Ectodermal cell (in vitro differentiated cells): Measurements from ENCODE around the gene HMX1.

Source experiments
- H3K27ac ChIP-seq: 2 replicates; pipeline ENCODE4 v1.7.0; 2013; ENCODE audit warnings: mild to moderate bottlenecking, low read depth, low read length; ENCODE audit not compliant: insufficient read depth, poor library complexity, severe bottlenecking
- H3K27me3 ChIP-seq: 2 replicates; pipeline ENCODE4 v1.7.0; 2013; ENCODE audit warnings: mild to moderate bottlenecking, low read length; ENCODE audit not compliant: insufficient read depth, control insufficient read depth, poor library complexity, severe bottlenecking
- H3K36me3 ChIP-seq: one replicate; pipeline ENCODE4 v1.7.0; 2013; ENCODE audit warnings: low read length; ENCODE audit not compliant: control insufficient read depth, insufficient read depth
- H3K4me1 ChIP-seq: one replicate; pipeline ENCODE4 v1.7.0; 2013; ENCODE audit warnings: low read length; ENCODE audit not compliant: control insufficient read depth, insufficient read depth
- H3K4me3 ChIP-seq: 2 replicates; pipeline ENCODE4 v1.7.0; 2013; ENCODE audit warnings: low read depth, low read length, control low read depth; ENCODE audit not compliant: insufficient read depth
- H3K9me3 ChIP-seq: 2 replicates; pipeline ENCODE4 v1.7.0; 2013; ENCODE audit warnings: mild to moderate bottlenecking, low read length, moderate library complexity; ENCODE audit not compliant: control insufficient read depth
- WGBS, 2 experiments: methylation state at CpG; one replicate each; pipeline ENCODE4 v1.1.7; 2013; ENCODE audit warnings: missing lambda C conversion rate in 2 of 2; 5-methylcytosine and 5-hydroxymethylcytosine counted together

HMX1 gene

GRCh38 chr4:8846826-8847225 lies 24.8 kb downstream of the HMX1 start:
- no peaks in the 10 kb centered on the region for H3K36me3 ChIP-seq
- no peak overlapping the region for H3K4me3 ChIP-seq
- H3K27ac ChIP-seq, result no peak overlapping the region
- peaks cover 13% of the 10 kb centered on the region for H3K27me3 ChIP-seq
- peaks cover 4% of the 10 kb centered on the region for H3K4me1 ChIP-seq
- H3K9me3 ChIP-seq, result no peaks in the 10 kb centered on the region
- 90 to 93% methylated on average over 3 of the region's 3 CpGs for WGBS, 2 experiments

DNA sequence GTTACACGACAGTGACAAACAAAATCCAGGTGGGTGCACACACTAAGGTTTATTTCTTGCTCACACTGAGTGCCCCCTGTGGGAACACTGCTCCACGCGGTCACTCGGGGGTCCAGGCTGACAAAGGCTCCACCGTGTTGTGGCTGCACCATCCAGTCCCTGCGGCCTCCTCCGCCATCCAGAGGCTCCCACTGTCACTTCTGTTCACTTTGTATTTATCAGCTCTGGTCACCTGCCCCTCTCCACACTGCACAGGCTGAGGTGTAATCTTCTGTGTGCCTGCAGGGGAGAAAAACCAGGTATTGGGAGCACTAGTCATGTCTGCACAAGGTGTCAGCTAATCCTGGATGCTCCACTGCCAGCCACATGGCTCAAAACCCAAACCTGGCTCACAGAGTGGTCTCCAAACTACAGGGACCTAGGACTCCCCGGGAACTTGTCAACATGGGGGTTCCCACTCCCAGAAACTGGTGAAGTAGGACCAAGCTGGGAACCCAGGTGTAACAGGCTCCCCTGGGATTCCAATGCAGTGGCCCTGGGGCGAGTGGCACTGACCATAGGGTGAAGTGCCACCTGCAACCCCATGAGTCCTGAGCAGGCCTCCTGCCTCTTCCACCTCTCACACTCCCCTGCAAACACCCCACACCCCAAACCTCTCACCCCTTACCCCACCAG lies 25.5 kb downstream of the HMX1 start:
- no peak overlapping the region for H3K27ac ChIP-seq
- H3K9me3 ChIP-seq, result no peaks in the 10 kb centered on the region
- no peak overlapping the region for H3K4me3 ChIP-seq
- peaks cover 4% of the 10 kb centered on the region for H3K4me1 ChIP-seq
- no peaks in the 10 kb centered on the region for H3K36me3 ChIP-seq
- H3K27me3 ChIP-seq, result peaks cover 14% of the 10 kb centered on the region
- WGBS, 2 experiments, result 87% methylated on average over 9 of the region's 9 CpGs

- no peaks in the 10 kb centered on the region for H3K9me3 ChIP-seq
- H3K27me3 ChIP-seq, result peaks cover 18% of the 10 kb centered on the region
- H3K4me3 ChIP-seq, result no peak overlapping the region
- no peaks in the 10 kb centered on the region for H3K36me3 ChIP-seq
- WGBS, 2 experiments, result 88 to 89% methylated on average over 14 of the region's 14 CpGs
- peaks cover 4% of the 10 kb centered on the region for H3K4me1 ChIP-seq
- no peak overlapping the region for H3K27ac ChIP-seq
Measured at GRCh38 chr4:8844976-8845690, 26.5 kb downstream of the HMX1 start.

DNA sequence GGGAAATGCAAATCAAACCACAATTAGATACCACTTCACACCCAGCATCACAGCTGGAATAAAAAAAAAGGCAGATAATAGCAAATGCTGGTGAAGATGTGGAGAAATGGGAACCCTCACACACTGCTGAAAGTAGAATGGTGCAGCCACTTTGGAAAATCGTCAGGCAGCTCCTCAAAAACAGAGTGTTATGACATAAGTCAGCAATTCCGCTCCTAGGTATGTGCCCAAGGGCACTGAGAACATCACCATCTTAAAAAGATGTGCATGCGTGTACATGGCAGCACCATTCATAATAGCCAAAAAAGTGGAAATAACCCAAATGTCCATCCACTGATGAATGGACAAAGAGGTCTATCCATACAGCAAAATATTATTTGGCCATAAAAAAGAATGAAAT lies 28.0 kb downstream of the HMX1 start:
- WGBS, 2 experiments, result 83 to 90% methylated on average over 3 of the region's 3 CpGs

GRCh38 chr4:8842614-8843013 lies 29.0 kb downstream of the HMX1 start:
- 88 to 90% methylated on average over 2 of the region's 2 CpGs for WGBS, 2 experiments
- H3K4me1 ChIP-seq, result peaks cover 10% of the 10 kb centered on the region
- H3K27me3 ChIP-seq, result peaks cover 30% of the 10 kb centered on the region
- no peaks in the 10 kb centered on the region for H3K36me3 ChIP-seq
- no peak overlapping the region for H3K27ac ChIP-seq
- no peaks in the 10 kb centered on the region for H3K9me3 ChIP-seq
- H3K4me3 ChIP-seq, result no peak overlapping the region

More for the DNA sequence above, 28.0 kb downstream of the HMX1 start:
- Histone ChIP-seq H3K9me3 (no peaks in the 10 kb centered on the region), H3K4me3 (no peak overlapping the region), H3K36me3 (no peaks in the 10 kb centered on the region), H3K27ac (no peak overlapping the region), H3K27me3 (peaks cover 28% of the 10 kb centered on the region), H3K4me1 (peaks cover 4% of the 10 kb centered on the region)

DNA sequence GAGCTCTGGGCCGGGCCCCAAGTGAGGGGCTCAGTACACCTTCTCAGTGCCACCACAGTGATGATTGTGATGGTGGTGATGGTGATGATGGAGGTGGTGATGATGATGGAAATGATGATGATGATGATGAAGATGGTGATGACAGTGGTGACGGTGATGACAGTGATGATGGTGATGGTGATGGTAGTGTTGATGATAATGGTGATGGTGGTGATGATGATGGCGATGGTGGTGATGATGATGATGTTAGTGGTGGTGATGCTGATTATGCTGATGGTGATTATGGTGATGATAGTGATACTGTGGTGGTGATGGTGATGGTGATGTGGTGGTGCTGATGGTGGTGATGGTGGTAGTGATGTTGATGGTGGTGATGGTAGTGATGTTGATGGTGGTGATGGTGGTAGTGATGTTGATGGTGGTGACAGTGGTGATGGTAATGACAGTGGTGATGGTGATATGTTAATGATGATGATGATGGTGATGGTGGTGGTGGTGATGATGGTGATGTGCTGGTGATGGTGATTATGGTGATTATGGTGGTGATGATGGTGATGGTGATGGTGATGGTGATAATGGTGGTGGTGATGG lies 29.9 kb downstream of the HMX1 start:
- 95 to 98% methylated on average over 3 of the region's 3 CpGs for WGBS, 2 experiments
- H3K4me3 ChIP-seq, result no peak overlapping the region

GRCh38 chr4:8840816-8841455 lies 30.7 kb downstream of the HMX1 start:
- no peak overlapping the region for H3K4me3 ChIP-seq
- peaks cover 33% of the 10 kb centered on the region for H3K27me3 ChIP-seq
- no peaks in the 10 kb centered on the region for H3K36me3 ChIP-seq
- H3K4me1 ChIP-seq, result peaks cover 16% of the 10 kb centered on the region
- H3K9me3 ChIP-seq, result no peaks in the 10 kb centered on the region
- WGBS, 2 experiments, result 93% methylated on average over 14 of the region's 14 CpGs
- H3K27ac ChIP-seq, result no peak overlapping the region

More for the DNA sequence above, 29.9 kb downstream of the HMX1 start:
- Histone ChIP-seq H3K9me3 (no peaks in the 10 kb centered on the region), H3K27ac (no peak overlapping the region), H3K27me3 (peaks cover 30% of the 10 kb centered on the region), H3K4me1 (peaks cover 14% of the 10 kb centered on the region), H3K36me3 (no peaks in the 10 kb centered on the region)

DNA sequence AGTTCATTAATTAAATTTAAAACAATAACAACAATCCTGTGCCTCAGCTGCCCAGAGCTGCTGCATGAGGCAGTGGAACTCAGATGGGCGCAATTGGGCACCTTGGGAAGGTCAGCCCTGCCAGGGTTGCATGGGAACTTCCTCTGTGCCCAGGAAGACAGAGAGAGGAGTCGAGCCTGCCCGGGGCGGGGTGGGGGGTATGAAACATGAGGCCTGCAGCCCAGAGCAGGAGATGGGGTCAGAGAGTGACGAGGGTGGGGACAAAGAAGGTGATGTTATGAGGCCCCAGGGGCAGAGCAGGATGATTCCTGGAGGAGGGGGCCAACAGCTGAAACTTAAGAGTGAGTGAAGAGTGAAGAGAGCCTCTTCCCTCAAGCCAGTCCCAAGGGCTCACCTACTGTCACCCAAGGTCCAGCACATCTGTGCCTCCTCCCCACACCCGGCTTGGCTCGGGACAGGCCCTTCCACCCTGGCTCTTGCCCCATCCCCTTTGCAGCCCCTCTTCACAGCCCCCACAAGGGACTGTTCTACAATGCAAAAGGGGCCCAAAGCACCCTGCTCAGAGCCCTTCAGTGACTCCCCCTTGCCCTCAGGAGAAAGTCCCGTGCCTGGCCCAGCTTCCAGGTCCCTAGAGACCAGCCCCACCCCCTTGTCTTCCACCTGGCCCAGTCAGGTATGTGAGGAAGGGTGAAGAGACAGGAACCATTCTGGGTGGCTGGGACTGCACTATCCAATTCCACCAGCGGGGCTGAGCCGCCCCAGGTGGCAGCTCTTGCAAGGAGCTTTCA lies 31.4 kb downstream of the HMX1 start:
- Histone ChIP-seq H3K4me1 (peaks cover 16% of the 10 kb centered on the region), H3K4me3 (no peak overlapping the region), H3K27me3 (peaks cover 36% of the 10 kb centered on the region), H3K36me3 (no peaks in the 10 kb centered on the region), H3K9me3 (no peaks in the 10 kb centered on the region), H3K27ac (no peak overlapping the region)
- WGBS, 2 experiments, result 87 to 88% methylated on average over 10 of the region's 10 CpGs

- Histone ChIP-seq H3K4me1 (peaks cover 16% of the 10 kb centered on the region), H3K9me3 (no peaks in the 10 kb centered on the region), H3K27me3 (peaks cover 35% of the 10 kb centered on the region), H3K36me3 (no peaks in the 10 kb centered on the region), H3K4me3 (no peak overlapping the region), H3K27ac (no peak overlapping the region)
- 91 to 95% methylated on average over 22 of the region's 22 CpGs for WGBS, 2 experiments
Measured at GRCh38 chr4:8838961-8839431, 32.6 kb downstream of the HMX1 start.
